Transverse colon (tissue), 3 donors: ENCODE measurements around the gene SPDYC.

Experiments used
- CTCF ChIP-seq, 5 experiments: fragments of 200-600 bp in 3 of 5; fragments of 450-650 bp in 2 of 5; sonication (generic) in 3 of 5; IDR thresholded peaks; 1 replicate in 2 of 5; 2 replicates in 3 of 5; pipeline ENCODE4 v1.5.1; 2016 to 2017; ENCODE audit warnings: antibody characterized with exemption in 5 of 5, inconsistent platforms in 3 of 5, mild to moderate bottlenecking in 2 of 5, moderate library complexity in 1 of 5
- EP300 ChIP-seq: sonication (generic); formaldehyde crosslinking; IDR thresholded peaks from one replicate; pipeline ENCODE4 v1.6.1; 2017; ENCODE audit warnings: antibody characterized with exemption, low read depth

GRCh38 chr11:65204646-65205601 lies 34.9 kb downstream of the SPDYC start:
- TF ChIP-seq CTCF (IDR thresholded peaks at IDR 0.05), result peak; percentile 67 to 92 (median 90)
- no peak for TF ChIP-seq EP300
